Fibroblast of skin of left biceps (primary cell): ENCODE data around the gene SNF8.

ENCODE experiments used
- DNase-seq, 2 experiments: peaks; one replicate each; pipeline ENCODE4 v3.0.0-alpha.2; 2013; ENCODE audit warnings: low read depth in 2 of 2

SNF8 gene

GRCh38 chr17:48929812-48930165, 14.9 kb downstream of the SNF8 start:
- DNase-seq: no peak

GRCh38 chr17:48928876-48929811, 15.5 kb downstream of the SNF8 start:
- DNase-seq: no peak

GRCh38 chr17:48927978-48928745, 16.5 kb downstream of the SNF8 start:
- DNase-seq: no peak

DNA sequence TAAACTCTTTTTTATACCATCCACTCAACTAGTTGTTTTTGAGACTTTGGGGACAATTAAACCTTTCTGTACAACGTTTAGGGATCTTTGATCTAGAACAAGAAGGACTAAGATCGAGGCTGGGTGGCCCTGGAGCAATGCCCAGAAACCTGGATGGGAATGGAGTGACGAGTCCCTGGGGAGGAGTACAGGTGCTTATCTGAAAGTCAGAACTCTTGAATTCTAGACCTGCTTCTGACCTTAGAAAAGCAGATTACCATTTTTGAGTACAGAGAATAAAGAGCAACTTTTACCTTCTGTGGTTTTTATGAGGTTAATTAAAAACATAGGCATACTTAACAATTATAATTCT, 18.7 kb downstream of the SNF8 start:
- no peak for DNase-seq

DNA sequence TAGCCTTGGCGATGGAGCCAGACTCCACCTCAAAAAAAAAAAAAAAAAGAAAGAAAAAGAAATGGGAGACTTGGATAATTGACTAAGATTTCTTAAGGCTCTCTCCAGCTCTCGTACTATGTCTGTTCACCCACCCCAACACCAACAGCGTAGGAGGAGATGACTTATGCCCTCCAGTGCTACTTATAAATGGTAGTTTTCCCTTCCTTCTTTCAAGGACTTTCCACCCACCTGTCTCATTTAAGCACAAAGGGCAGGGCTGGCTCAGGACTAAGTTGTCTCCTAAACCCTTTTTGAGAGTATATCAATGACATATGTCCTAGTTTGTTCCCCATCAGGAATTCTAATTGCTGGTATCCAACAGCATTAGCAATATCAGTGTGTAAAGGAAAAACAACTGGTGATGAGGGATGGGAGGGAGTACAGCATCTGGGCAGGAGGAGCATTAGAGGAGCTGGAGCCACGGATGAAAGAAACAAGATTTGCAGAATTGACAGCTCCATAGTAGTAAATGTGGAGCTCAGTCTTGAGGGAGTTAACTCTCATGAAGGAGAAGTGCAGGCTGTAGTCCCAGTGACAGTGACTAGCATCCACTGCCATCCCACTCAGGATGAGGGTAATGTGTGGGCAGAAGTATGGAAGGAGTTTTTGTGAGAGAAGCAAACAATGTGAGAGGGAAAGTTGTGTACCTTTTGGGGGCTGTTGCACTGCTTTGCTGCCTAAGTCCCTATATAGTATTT, 19.2 kb downstream of the SNF8 start:
- no peak for DNase-seq

- DNase-seq: peak; percentile 39 to 47
Measured at GRCh38 chr17:48915459-48916282, 29.0 kb downstream of the SNF8 start.

DNA sequence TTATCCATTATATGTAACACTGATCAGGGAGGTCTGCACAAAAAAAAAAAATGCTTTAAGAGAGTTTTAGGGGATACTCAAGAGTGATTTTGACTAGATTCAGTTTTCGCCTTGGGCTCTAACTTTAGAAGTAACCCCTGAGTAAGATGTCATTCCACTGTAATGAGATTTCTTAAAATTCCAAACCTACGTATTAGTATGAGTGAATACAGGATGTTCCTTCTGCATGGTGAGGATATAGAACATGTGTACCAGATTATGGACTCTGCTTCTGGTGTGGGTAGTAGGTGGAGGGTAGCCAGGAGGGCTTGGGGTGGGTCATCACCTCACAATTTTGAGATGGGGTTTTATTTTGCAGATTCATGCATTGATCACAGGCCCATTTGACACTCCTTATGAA, 32.2 kb downstream of the SNF8 start:
- no peak for DNase-seq

GRCh38 chr17:48910370-48910769, 34.3 kb downstream of the SNF8 start:
- DNase-seq: no peak

DNA sequence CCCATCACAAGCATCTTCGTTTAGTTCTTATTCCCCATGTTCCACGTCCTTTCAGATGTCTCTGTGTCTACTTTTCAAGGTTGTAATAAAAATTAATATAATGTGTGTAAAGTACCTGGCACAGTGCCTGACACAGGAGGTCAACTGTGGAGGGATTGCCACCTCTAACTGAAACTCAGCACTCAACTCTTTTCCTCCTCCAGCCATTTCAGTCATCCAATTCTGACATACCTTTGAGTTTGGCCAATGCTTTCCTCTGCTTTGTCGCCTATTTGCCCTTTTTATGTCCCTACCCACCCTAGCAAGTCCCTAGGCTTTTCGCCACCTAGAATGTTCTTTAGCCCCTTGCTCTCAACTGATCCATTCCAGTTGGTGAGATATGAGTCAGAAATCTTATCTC, 34.9 kb downstream of the SNF8 start:
- DNase-seq: no peak

DNA sequence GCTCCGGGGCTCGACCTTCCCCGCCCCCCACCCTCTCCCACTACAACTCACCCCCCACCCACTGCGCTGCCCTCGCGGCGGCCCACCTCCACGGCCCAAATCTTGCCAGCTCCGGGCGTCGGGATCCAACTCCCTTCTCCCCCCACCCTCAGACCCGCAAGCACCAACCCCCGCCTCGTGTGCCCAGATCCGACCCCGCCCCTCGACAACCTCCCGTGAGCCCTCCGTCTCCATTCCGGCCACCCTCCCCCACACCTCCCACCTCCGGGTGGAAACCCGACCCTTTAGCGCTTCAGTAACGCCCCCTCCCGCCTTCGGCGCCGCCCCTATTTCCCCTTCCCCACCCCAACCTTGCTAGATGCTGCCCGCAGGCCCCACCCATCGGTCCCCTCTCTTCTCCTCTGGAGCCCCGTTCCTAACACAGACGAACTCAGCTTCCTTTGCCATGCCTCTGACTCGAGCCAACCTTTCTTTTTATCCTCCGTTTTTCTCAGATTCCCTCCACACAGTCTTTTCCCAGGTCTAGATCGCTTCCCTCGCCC, 35.7 kb downstream of the SNF8 start:
- DNase-seq: peak; percentile 68 to 70

GRCh38 chr17:48908047-48908843, 36.4 kb downstream of the SNF8 start, which contains the start of gene UBE2Z:
UBE2Z (plus strand) TSS chr17:48908407; CDS start chr17:48908504, 97 bp downstream.
- peak; percentile 90 for DNase-seq

- DNase-seq: no peak
Measured at GRCh38 chr17:48907713-48908046, 37.0 kb downstream of the SNF8 start.

DNA sequence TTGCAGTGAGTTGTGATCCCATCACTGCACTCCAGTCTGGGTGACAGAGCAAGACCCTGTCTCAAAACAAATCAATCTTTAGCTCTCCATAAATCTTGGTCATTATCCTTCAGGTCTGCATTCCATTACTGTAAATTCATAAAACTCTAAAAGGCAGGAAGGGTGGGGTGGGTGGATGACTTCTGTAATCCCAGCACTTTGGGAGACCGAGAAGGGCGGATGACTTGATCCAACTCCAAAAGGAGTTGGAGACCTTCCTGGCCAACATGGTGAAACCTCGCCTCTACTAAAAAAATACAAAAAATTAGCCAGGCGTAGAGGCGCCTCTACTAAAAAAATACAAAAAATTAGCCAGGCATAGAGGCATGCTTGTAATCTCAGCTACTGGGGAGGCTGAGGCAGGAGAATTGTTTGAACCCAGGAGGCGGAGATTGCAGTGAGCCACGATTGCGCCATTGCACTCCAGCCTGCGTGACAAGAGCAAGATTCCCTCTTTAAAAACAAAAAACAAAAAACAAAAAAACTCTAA, 38.6 kb downstream of the SNF8 start:
- no peak for DNase-seq

GRCh38 chr17:48904428-48904827, 40.2 kb downstream of the SNF8 start:
- DNase-seq: no peak

DNA sequence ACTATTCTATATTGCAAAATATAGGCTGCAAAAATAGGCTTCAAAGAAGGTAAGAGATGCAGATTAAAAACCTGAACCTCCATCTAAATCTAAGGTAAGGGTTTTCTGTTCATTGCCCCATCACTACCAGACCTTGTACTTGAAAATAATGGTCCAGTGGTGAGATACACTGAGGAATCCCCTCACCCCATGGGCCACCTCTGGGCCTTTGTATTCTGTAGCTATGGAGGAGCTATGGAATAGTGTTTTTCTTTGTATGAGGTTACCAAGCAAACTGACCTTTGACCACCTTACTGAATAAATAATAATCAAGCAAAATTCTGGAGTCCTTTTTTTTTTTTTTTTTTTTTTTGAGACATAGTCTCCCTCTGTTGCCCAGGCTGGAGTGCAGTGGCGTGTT, 41.2 kb downstream of the SNF8 start:
- no peak for DNase-seq

DNA sequence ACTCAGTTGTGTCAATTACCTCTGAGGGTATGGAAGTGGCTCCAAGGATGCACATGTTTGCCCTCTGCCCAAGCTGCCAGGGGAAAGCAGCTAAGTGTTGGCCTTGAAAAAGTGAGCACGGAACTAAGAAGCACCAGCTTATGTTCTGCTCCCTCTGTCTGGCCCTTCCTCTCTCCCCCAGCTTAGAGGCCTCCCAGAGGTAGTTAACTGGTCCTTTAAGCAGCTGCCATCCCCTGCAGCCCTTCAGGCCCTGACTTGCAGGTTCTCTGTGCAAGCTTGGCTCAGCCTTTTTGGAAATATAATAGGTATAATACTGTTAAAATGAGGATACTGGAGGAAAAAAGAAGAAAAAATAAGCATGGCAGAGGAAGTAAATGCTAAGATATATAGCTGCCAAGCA, 43.4 kb downstream of the SNF8 start:
- DNase-seq: no peak

GRCh38 chr17:48894886-48895285, 49.8 kb downstream of the SNF8 start:
- no peak for DNase-seq

GRCh38 chr17:48893646-48894508, 50.8 kb downstream of the SNF8 start:
- no peak for DNase-seq
